ENCODE results near the gene SLC3A2. TPM values are rescaled to one million over a fixed set of nuclear protein-coding genes. Genes with fewer than 3 reads are reported as not detected.

The SLC3A2 gene
- total and polyA plus RNA-seq, 2 of the 13 experiments (the other 11 are each of a cell fraction or from before 2014, with no cell fraction given) = 213 to 226 TPM

GRCh38 chr11:62842171-62842741 is 38.4 kb upstream of the SLC3A2 start (continued):
- TF ChIP-seq, protein P1, sequence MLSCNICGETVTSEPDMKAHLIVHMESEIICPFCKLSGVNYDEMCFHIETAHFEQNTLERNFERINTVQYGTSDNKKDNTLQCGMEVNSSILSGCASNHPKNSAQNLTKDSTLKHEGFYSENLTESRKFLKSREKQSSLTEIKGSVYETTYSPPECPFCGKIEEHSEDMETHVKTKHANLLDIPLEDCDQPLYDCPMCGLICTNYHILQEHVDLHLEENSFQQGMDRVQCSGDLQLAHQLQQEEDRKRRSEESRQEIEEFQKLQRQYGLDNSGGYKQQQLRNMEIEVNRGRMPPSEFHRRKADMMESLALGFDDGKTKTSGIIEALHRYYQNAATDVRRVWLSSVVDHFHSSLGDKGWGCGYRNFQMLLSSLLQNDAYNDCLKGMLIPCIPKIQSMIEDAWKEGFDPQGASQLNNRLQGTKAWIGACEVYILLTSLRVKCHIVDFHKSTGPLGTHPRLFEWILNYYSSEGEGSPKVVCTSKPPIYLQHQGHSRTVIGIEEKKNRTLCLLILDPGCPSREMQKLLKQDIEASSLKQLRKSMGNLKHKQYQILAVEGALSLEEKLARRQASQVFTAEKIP (CRISPR knock-in tag; IDR thresholded peaks at IDR 0.05; ENCODE audit: borderline replicate concordance) = 0 out of 2 replicates have a peak, but pooled peaks have one; percentile 58
- no peak for TF ChIP-seq ZNF550 (CRISPR knock-in tag; IDR thresholded peaks at IDR 0.05; ENCODE audit: borderline replicate concordance)
- peak; percentile 53; the same call in 1 of the 2 replicates for TF ChIP-seq THAP9 (CRISPR knock-in tag; IDR thresholded peaks at IDR 0.05; ENCODE audit: borderline replicate concordance)
- TF ChIP-seq HNRNPLL (IDR thresholded peaks at IDR 0.05; ENCODE audit: low read depth, low read length, poor library complexity, severe bottlenecking) = no peak
- TF ChIP-seq, protein P2, sequence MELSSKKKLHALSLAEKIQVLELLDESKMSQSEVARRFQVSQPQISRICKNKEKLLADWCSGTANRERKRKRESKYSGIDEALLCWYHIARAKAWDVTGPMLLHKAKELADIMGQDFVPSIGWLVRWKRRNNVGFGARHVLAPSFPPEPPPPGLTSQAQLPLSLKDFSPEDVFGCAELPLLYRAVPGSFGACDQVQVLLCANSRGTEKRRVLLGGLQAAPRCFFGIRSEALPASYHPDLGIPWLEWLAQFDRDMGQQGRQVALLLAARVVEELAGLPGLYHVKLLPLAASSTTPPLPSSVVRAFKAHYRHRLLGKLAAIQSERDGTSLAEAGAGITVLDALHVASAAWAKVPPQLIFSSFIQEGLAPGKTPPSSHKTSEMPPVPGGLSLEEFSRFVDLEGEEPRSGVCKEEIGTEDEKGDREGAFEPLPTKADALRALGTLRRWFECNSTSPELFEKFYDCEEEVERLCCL (CRISPR knock-in tag; IDR thresholded peaks at IDR 0.05; ENCODE audit: borderline replicate concordance) = no peak
- peak; percentile 66 for TF ChIP-seq ZFX (CRISPR knock-in tag; IDR thresholded peaks at IDR 0.05; ENCODE audit: low read depth)
- 0 out of 2 replicates have a peak, but pooled peaks have one; percentile 19 for TF ChIP-seq BRD4 (CRISPR knock-in tag; IDR thresholded peaks at IDR 0.05)
- TF ChIP-seq ZNF224 (CRISPR knock-in tag; IDR thresholded peaks at IDR 0.05) = peak; percentile 49; the same call in 1 of the 2 replicates
- TF ChIP-seq ZNF660 (CRISPR knock-in tag; IDR thresholded peaks at IDR 0.05; ENCODE audit: borderline replicate concordance, low read depth) = no peak
- peak; percentile 34; the same call in 1 of the 2 replicates for TF ChIP-seq PHF20 (CRISPR knock-in tag; IDR thresholded peaks at IDR 0.05)
- no peak for TF ChIP-seq ARID3A (IDR thresholded peaks at IDR 0.05; ENCODE audit: low read depth, low read length)
- TF ChIP-seq, protein P3, sequence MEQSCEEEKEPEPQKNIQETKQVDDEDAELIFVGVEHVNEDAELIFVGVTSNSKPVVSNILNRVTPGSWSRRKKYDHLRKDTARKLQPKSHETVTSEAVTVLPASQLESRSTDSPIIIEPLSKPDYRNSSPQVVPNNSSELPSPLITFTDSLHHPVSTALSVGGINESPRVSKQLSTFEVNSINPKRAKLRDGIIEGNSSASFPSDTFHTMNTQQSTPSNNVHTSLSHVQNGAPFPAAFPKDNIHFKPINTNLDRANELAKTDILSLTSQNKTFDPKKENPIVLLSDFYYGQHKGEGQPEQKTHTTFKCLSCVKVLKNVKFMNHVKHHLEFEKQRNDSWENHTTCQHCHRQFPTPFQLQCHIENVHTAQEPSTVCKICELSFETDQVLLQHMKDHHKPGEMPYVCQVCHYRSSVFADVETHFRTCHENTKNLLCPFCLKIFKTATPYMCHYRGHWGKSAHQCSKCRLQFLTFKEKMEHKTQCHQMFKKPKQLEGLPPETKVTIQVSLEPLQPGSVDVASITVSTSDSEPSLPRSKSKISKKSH (CRISPR knock-in tag; IDR thresholded peaks at IDR 0.05; ENCODE audit: borderline replicate concordance) = peak; percentile 79; the same call in 1 of the 2 replicates
- peak; percentile 34; the same call in 1 of the 2 replicates for TF ChIP-seq ZNF556 (CRISPR knock-in tag; IDR thresholded peaks at IDR 0.05; ENCODE audit: borderline replicate concordance)
- no peak for TF ChIP-seq HNRNPUL1 (IDR thresholded peaks at IDR 0.05; ENCODE audit: low read depth, low read length)
- no peak for TF ChIP-seq ZNF746 (CRISPR knock-in tag; IDR thresholded peaks at IDR 0.05)
- no peak for TF ChIP-seq SOX6 (IDR thresholded peaks at IDR 0.05)
- TF ChIP-seq SOX6 (CRISPR knock-in tag; IDR thresholded peaks at IDR 0.05) = no peak
- TF ChIP-seq ERF (CRISPR knock-in tag; IDR thresholded peaks at IDR 0.05) = no peak
- 0 out of 2 replicates have a peak, but pooled peaks have one; percentile 47 for TF ChIP-seq ZNF891 (CRISPR knock-in tag; IDR thresholded peaks at IDR 0.05)
- TF ChIP-seq KAT8 (CRISPR knock-in tag; IDR thresholded peaks at IDR 0.05) = no peak
